Large intestine (tissue), 3 donors: ENCODE results near the gene PCED1B. TPM values are rescaled to one million over a fixed set of nuclear protein-coding genes. Genes with fewer than 3 reads are reported as not detected.

Experiments
- DNase-seq, 2 donors: peaks; one replicate each; pipeline versions ENCODE4 v3.0.0 to v3.0.0-alpha.2; 2013
- H3K27ac ChIP-seq: one replicate; pipeline ENCODE4 v1.5.1; 2013; ENCODE audit warnings: low read length
- H3K27me3 ChIP-seq: 2 replicates; pipeline ENCODE4 v1.6.1; 2013; ENCODE audit warnings: low read length; ENCODE audit not compliant: control insufficient read depth, insufficient read depth
- H3K36me3 ChIP-seq: 2 replicates; pipeline ENCODE4 v1.6.1; 2013; ENCODE audit warnings: low read length; ENCODE audit not compliant: control insufficient read depth, insufficient read depth
- H3K4me1 ChIP-seq: one replicate; pipeline ENCODE4 v1.6.1; 2013; ENCODE audit warnings: low read length; ENCODE audit not compliant: control insufficient read depth, insufficient read depth
- H3K4me3 ChIP-seq: one replicate; pipeline ENCODE4 v1.5.1; 2013; ENCODE audit warnings: low read length
- H3K9me3 ChIP-seq: one replicate; pipeline ENCODE4 v1.6.1; 2013; ENCODE audit warnings: mild to moderate bottlenecking, low read depth, low read length, moderate library complexity; ENCODE audit not compliant: control insufficient read depth
- WGBS: methylation state at CpG from one replicate; pipeline ENCODE4 v1.1.5; 2013; ENCODE audit warnings: low lambda C conversion rate; ENCODE audit not compliant: insufficient coverage; 5-methylcytosine and 5-hydroxymethylcytosine counted together
- polyA plus RNA-seq: library from polyadenylated mRNA; unstranded; fragments of 120-200 nt; gene quantifications from one replicate; pipeline ENCODE4 v1.2.1, GENCODE V29; 2013

PCED1B gene
- polyA plus RNA-seq, 1 donor = 4.3 TPM

- WGBS = 100% methylated on average over 2 of the region's 2 CpGs
- Histone ChIP-seq H3K27ac (no peak overlapping the region), H3K4me3 (no peak overlapping the region), H3K9me3 (no peaks in the 10 kb centered on the region), H3K4me1 (peaks cover 19% of the 10 kb centered on the region), H3K36me3 (no peaks in the 10 kb centered on the region), H3K27me3 (no peaks in the 10 kb centered on the region)
- no peak for DNase-seq
Observed at GRCh38 chr12:47091009-47091408, 11.6 kb downstream of the PCED1B start.

GRCh38 chr12:47094804-47095203 lies 15.4 kb downstream of the PCED1B start:
- H3K4me1 ChIP-seq = no peaks in the 10 kb centered on the region
- no peaks in the 10 kb centered on the region for H3K27me3 ChIP-seq
- H3K9me3 ChIP-seq = no peaks in the 10 kb centered on the region
- H3K4me3 ChIP-seq = no peak overlapping the region
- H3K36me3 ChIP-seq = no peaks in the 10 kb centered on the region
- H3K27ac ChIP-seq = no peak overlapping the region
- WGBS = no CpG with 5 or more reads among the region's 4 CpGs
- no peak for DNase-seq

- Histone ChIP-seq H3K4me3 (no peak overlapping the region), H3K27ac (no peak overlapping the region), H3K4me1 (no peaks in the 10 kb centered on the region), H3K27me3 (no peaks in the 10 kb centered on the region), H3K36me3 (no peaks in the 10 kb centered on the region), H3K9me3 (no peaks in the 10 kb centered on the region)
- WGBS = no CpG with 5 or more reads among the region's 3 CpGs
- DNase-seq = no peak
Observed at GRCh38 chr12:47095446-47096236, 16.2 kb downstream of the PCED1B start.

GRCh38 chr12:47097276-47097896 lies 18.0 kb downstream of the PCED1B start:
- 0% methylated on average over 1 of the region's 7 CpGs for WGBS
- no peaks in the 10 kb centered on the region for H3K9me3 ChIP-seq
- H3K4me3 ChIP-seq = no peak overlapping the region
- H3K4me1 ChIP-seq = no peaks in the 10 kb centered on the region
- no peak overlapping the region for H3K27ac ChIP-seq
- DNase-seq = no peak
- no peaks in the 10 kb centered on the region for H3K36me3 ChIP-seq
- no peaks in the 10 kb centered on the region for H3K27me3 ChIP-seq

GRCh38 chr12:47098099-47098498 lies 18.7 kb downstream of the PCED1B start:
- H3K4me1 ChIP-seq = peaks cover 3% of the 10 kb centered on the region
- H3K27me3 ChIP-seq = no peaks in the 10 kb centered on the region
- H3K4me3 ChIP-seq = no peak overlapping the region
- WGBS = 100% methylated on average over 1 of the region's 6 CpGs
- H3K27ac ChIP-seq = no peak overlapping the region
- DNase-seq = no peak
- no peaks in the 10 kb centered on the region for H3K36me3 ChIP-seq
- no peaks in the 10 kb centered on the region for H3K9me3 ChIP-seq

GRCh38 chr12:47099610-47100009 lies 20.2 kb downstream of the PCED1B start:
- H3K4me3 ChIP-seq = no peak overlapping the region
- WGBS = 17% methylated on average over 1 of the region's 2 CpGs

DNA sequence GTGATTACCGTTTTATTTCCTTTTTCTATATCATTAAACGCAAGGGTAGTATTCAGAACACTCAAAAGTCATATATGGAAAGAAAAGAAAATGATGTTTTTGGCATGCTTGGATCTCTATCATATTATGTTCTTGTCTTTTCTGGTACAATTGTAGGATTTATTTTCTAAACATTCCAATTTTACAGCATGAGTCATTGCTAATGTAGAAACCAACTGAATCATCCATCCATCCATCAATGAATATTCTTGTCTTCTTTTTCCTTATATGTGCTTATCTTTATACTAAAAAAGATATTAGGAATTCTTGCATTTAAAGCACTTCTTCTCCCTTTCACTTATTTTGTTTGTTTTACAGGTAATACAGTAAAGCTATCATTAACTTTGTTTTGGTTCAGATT lies 20.7 kb downstream of the PCED1B start:
- Histone ChIP-seq H3K4me1 (peaks cover 4% of the 10 kb centered on the region), H3K9me3 (no peaks in the 10 kb centered on the region), H3K27ac (no peak overlapping the region), H3K27me3 (no peaks in the 10 kb centered on the region), H3K4me3 (no peak overlapping the region), H3K36me3 (no peaks in the 10 kb centered on the region)
- DNase-seq = no peak
- WGBS = 100% methylated on average over 1 of the region's 2 CpGs

More at GRCh38 chr12:47099610-47100009, 20.2 kb downstream of the PCED1B start:
- no peak for DNase-seq
- no peaks in the 10 kb centered on the region for H3K27me3 ChIP-seq
- H3K27ac ChIP-seq = no peak overlapping the region
- H3K36me3 ChIP-seq = no peaks in the 10 kb centered on the region
- no peaks in the 10 kb centered on the region for H3K9me3 ChIP-seq
- H3K4me1 ChIP-seq = peaks cover 4% of the 10 kb centered on the region

GRCh38 chr12:47102406-47102805 lies 23.0 kb downstream of the PCED1B start:
- H3K27ac ChIP-seq = no peak overlapping the region
- WGBS = 43% methylated on average over 2 of the region's 4 CpGs
- no peak for DNase-seq

GRCh38 chr12:47102845-47103651 lies 23.6 kb downstream of the PCED1B start:
- DNase-seq = peak; percentile 52 to 76
- Histone ChIP-seq H3K27ac (no peak overlapping the region), H3K4me1 (peaks cover 4% of the 10 kb centered on the region), H3K4me3 (no peak overlapping the region), H3K36me3 (no peaks in the 10 kb centered on the region), H3K27me3 (no peaks in the 10 kb centered on the region), H3K9me3 (no peaks in the 10 kb centered on the region)
- 82% methylated on average over 2 of the region's 11 CpGs for WGBS

More at GRCh38 chr12:47102406-47102805, 23.0 kb downstream of the PCED1B start:
- no peaks in the 10 kb centered on the region for H3K36me3 ChIP-seq
- peaks cover 4% of the 10 kb centered on the region for H3K4me1 ChIP-seq
- no peaks in the 10 kb centered on the region for H3K27me3 ChIP-seq
- H3K9me3 ChIP-seq = no peaks in the 10 kb centered on the region
- no peak overlapping the region for H3K4me3 ChIP-seq

GRCh38 chr12:47105914-47106674 lies 26.7 kb downstream of the PCED1B start:
- no peaks in the 10 kb centered on the region for H3K9me3 ChIP-seq
- no peak for DNase-seq
- peaks cover 4% of the 10 kb centered on the region for H3K4me1 ChIP-seq
- WGBS = 100% methylated on average over 1 of the region's 10 CpGs
- H3K4me3 ChIP-seq = no peak overlapping the region
- H3K27ac ChIP-seq = no peak overlapping the region
- no peaks in the 10 kb centered on the region for H3K27me3 ChIP-seq
- no peaks in the 10 kb centered on the region for H3K36me3 ChIP-seq
